Peyer's patch (tissue), 4 donors: ENCODE measurements around the gene TRIM8.

ENCODE experiments used
- POLR2A ChIP-seq, 2 donors: fragments of 450-650 bp; IDR thresholded peaks; one replicate each; pipeline ENCODE4 v1.5.1; 2017; ENCODE audit warnings: antibody characterized with exemption in 2 of 2, mild to moderate bottlenecking in 2 of 2, moderate library complexity in 2 of 2
- TF ChIP-seq, protein P1 (sequence below), 6 experiments: fragments of 450-650 bp in 4 of 6; fragments of 200-600 bp in 2 of 6; sonication (generic) in 1 of 6; IDR thresholded peaks; one replicate each; pipeline ENCODE4 v1.5.1; 2017 to 2019; ENCODE audit warnings: antibody characterized with exemption in 6 of 6, mild to moderate bottlenecking in 3 of 6, moderate library complexity in 1 of 6

DNA sequence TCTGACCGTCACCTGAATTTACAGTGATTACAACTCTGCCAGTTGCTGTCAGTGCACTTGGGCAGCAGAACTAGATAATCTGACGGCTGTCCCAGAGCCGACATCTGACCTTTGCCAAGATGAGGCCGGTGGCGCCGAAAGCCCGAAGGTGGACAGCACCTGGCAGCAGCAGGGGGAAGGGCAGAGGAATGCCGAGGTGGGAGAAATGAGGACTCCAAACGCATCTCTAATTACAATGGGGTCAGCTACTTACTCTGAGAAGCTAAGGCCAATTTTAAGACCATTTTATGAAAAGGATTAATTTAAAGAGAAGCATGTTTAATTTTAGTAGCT is 33.8 kb downstream of the TRIM8 start:
- TF ChIP-seq, protein P1, sequence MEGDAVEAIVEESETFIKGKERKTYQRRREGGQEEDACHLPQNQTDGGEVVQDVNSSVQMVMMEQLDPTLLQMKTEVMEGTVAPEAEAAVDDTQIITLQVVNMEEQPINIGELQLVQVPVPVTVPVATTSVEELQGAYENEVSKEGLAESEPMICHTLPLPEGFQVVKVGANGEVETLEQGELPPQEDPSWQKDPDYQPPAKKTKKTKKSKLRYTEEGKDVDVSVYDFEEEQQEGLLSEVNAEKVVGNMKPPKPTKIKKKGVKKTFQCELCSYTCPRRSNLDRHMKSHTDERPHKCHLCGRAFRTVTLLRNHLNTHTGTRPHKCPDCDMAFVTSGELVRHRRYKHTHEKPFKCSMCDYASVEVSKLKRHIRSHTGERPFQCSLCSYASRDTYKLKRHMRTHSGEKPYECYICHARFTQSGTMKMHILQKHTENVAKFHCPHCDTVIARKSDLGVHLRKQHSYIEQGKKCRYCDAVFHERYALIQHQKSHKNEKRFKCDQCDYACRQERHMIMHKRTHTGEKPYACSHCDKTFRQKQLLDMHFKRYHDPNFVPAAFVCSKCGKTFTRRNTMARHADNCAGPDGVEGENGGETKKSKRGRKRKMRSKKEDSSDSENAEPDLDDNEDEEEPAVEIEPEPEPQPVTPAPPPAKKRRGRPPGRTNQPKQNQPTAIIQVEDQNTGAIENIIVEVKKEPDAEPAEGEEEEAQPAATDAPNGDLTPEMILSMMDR (IDR thresholded peaks at IDR 0.05) = no peak
- TF ChIP-seq POLR2A (IDR thresholded peaks at IDR 0.05) = no peak
